ENCODE data around the gene CNTN1.

Gene CNTN1

DNA sequence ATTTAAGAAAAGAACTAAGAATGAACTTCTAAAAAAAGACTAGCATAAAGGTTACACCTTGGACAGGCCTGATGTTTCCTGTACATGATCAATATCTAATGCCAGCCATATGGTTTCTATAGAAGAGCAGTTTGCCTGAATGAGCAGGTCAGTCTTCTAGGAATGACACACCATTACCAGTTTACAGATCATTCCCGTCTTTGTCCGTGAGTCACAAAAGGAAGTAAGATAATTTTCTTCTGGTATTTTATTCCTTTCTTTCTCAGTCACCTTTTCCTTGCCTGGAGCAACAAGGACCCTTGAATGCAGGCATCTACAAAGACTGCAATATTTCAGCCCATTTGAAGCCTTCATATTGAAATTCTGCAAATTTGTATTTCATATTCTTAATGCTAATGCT is 44.6 kb upstream of the CNTN1 start:
- H3K4me3 ChIP-seq (ENCODE audit: low read depth, low read length), result no peak overlapping the region
- no peak for DNase-seq (ENCODE audit: low read depth)
- TF ChIP-seq, protein P1, sequence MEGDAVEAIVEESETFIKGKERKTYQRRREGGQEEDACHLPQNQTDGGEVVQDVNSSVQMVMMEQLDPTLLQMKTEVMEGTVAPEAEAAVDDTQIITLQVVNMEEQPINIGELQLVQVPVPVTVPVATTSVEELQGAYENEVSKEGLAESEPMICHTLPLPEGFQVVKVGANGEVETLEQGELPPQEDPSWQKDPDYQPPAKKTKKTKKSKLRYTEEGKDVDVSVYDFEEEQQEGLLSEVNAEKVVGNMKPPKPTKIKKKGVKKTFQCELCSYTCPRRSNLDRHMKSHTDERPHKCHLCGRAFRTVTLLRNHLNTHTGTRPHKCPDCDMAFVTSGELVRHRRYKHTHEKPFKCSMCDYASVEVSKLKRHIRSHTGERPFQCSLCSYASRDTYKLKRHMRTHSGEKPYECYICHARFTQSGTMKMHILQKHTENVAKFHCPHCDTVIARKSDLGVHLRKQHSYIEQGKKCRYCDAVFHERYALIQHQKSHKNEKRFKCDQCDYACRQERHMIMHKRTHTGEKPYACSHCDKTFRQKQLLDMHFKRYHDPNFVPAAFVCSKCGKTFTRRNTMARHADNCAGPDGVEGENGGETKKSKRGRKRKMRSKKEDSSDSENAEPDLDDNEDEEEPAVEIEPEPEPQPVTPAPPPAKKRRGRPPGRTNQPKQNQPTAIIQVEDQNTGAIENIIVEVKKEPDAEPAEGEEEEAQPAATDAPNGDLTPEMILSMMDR (conservative IDR thresholded peaks at IDR 0.05; ENCODE audit: low read depth, low read length), result no peak

DNA sequence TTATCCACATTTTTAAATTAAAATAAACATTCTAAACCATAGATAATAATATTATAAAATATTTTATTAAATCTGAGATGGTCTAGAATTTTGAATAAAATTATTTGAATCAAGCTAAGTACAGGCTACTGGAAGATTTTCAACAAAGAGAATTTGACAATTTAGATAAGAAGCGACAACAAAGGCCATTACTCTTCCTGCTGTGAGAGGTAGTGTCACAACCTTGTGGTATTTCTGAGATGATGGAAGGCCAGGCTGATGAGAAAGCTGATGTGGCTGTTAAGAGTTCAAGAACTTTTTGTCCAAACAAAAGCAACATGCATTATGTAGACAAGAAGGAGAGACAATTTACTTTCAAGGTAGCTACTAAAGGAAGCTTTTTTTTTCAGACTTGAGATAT is 43.7 kb upstream of the CNTN1 start:
- no peak for DNase-seq (ENCODE audit: low read depth)
- TF ChIP-seq, protein P1 (conservative IDR thresholded peaks at IDR 0.05; ENCODE audit: low read depth, low read length), result no peak
- no peak overlapping the region for H3K4me3 ChIP-seq (ENCODE audit: low read depth, low read length)

DNA sequence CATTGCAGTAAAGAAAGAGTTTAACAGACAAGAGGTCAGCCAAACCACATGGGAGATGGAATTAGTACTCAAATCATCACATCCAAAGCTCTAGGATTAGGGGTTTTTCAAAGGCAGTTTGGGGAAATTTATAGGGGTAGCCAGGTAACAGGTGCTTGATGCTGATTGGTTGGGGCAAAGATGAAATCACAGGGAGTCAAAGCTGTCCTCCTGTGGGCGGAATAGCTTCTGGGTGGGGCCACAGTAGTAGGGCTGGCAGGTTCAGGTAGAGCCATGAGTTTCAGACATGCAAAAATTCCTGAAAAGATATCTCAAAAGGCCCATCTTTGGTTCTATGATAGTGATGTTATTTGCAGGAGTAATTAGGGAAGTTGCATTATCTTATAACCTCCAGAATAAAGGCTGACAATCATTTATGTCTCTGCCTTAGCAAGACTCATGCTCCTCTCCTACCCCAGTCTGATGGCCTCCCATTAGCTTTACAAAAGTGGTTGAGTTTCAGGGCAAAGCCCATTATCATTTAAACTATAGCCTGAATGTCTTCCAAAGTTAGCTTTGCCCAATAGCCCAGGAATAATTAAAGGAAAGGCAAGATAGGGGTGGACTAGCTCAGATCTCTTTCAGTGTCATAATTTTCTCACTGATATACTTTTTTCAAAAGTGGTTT is 42.1 kb upstream of the CNTN1 start:
- TF ChIP-seq, protein P1 (conservative IDR thresholded peaks at IDR 0.05; ENCODE audit: low read depth, low read length), result no peak
- H3K4me3 ChIP-seq (ENCODE audit: low read depth, low read length), result no peak overlapping the region
- DNase-seq (ENCODE audit: low read depth), result no peak

DNA sequence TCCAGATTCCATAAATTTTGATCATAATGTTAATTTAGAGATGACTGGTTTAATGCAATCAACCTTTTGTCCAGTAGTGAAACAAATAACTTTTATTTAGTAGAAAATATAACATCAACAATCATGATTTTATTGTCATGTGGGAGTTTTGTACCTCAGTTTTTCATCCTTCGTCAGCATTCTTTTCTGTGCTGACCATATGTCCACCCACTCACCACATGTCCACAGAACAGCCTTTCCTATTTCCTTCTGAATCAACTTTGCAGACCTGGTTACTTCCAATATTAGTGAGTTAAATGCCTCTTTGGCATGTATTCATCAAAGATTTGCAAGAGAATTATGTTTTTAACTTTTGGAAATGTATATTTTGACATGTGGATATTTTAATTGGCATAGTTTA is 36.8 kb upstream of the CNTN1 start:
- DNase-seq (ENCODE audit: low read depth), result no peak
- TF ChIP-seq, protein P1 (conservative IDR thresholded peaks at IDR 0.05; ENCODE audit: low read depth, low read length), result no peak
- no peak overlapping the region for H3K4me3 ChIP-seq (ENCODE audit: low read depth, low read length)

DNA sequence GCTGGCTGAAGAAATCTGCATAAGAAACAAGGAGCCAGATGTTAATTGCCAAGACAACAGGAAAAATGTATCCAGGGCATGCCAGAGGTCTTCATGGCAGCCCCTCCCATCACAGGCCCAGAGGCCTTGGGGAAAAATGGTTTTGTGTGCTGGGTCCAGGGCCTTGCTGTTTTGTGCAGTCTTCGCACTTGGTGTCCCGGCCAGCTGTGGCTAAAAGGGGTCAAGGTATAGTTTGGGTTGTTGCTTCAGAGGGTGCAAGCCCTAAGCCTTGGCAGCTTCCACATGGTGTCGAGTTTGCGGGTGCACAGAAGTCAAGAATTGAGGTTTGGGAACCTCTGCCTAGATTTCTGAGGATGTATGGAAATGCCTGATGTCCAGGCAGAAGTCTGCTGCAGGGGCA is 29.9 kb upstream of the CNTN1 start:
- TF ChIP-seq, protein P1 (conservative IDR thresholded peaks at IDR 0.05; ENCODE audit: low read depth, low read length), result no peak
- H3K4me3 ChIP-seq (ENCODE audit: low read depth, low read length), result no peak overlapping the region
- DNase-seq (ENCODE audit: low read depth), result no peak

DNA sequence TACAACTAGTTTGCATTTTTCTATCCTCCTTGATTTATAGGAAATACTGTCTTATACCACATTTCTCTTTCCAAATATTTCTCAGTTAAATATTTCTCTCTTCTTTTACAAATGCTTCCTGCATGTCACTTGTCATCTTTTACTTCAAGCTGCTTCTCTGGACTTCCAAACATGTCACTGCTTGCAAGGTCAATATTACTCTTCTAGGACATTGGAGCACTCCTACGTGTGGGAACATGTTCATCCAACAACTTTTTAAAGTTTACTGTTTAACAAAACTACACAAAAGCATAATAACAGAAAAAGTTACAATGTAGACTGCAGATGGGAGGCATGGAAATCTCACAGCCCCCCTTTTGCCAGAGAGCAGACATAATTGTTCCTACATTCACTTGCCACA is 28.5 kb upstream of the CNTN1 start:
- H3K4me3 ChIP-seq (ENCODE audit: low read depth, low read length), result no peak overlapping the region
- TF ChIP-seq, protein P1 (conservative IDR thresholded peaks at IDR 0.05; ENCODE audit: low read depth, low read length), result no peak
- no peak for DNase-seq (ENCODE audit: low read depth)

DNA sequence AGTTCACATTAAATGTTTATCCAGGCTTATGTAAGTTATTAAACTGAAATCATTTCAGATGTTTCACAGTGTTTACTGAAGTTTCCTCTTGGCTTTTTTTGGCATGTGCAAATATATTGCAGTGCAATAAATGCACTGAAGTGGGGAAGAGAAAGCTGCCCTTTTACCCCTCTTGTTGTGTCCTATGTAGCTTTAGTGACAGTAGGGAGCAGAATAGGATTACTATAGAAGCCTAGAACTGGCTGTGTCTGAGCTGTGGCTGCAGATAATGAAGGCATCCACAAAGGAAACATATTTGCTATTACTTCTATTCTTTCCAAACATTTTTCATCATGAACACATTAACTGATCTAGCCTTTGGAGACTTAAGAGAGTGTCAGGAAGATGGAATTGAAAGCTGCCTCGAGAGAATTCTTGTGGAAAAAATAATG is 24.1 kb upstream of the CNTN1 start:
- TF ChIP-seq, protein P1 (conservative IDR thresholded peaks at IDR 0.05; ENCODE audit: low read depth, low read length), result no peak
- no peak overlapping the region for H3K4me3 ChIP-seq (ENCODE audit: low read depth, low read length)
- DNase-seq (ENCODE audit: low read depth), result no peak
